DOHH2 (cell line): Measurements from ENCODE around the gene SAMD14.

Source experiments
- H3F3A ChIP-seq: fragments of 200-600 bp; sonication (generic), shearing (Covaris generic); 2 replicates; pipeline ENCODE4 v1.6.0; 2016; ENCODE audit warnings: antibody characterized with exemption, mild to moderate bottlenecking; ENCODE audit not compliant: control insufficient read depth, insufficient read depth
- H3K27ac ChIP-seq: fragments of 200-600 bp; sonication (generic); 2 replicates; pipeline ENCODE4 v1.5.1; 2014; ENCODE audit warnings: low read depth, mild to moderate bottlenecking, low read length, moderate library complexity
- H3K27me3 ChIP-seq: fragments of 200-600 bp; sonication (generic); 2 replicates; pipeline ENCODE4 v1.6.1; 2014; ENCODE audit warnings: mild to moderate bottlenecking, low read length, mixed read lengths; ENCODE audit not compliant: control insufficient read depth
- H3K36me3 ChIP-seq: fragments of 200-600 bp; sonication (generic); 2 replicates; pipeline ENCODE4 v1.6.1; 2014; ENCODE audit warnings: mild to moderate bottlenecking, low read length, moderate library complexity, mixed read lengths; ENCODE audit not compliant: control insufficient read depth
- H3K4me1 ChIP-seq: fragments of 200-600 bp; sonication (generic); 2 replicates; pipeline ENCODE4 v1.6.1; 2014; ENCODE audit warnings: mild to moderate bottlenecking, low read length, mixed read lengths; ENCODE audit not compliant: control insufficient read depth
- H3K4me2 ChIP-seq: fragments of 200-600 bp; sonication (generic); 2 replicates; pipeline ENCODE4 v1.6.0; 2014; ENCODE audit warnings: mild to moderate bottlenecking, low read length, moderate library complexity
- H3K4me3 ChIP-seq: fragments of 200-600 bp; sonication (generic); 2 replicates; pipeline ENCODE4 v1.5.1; 2014; ENCODE audit warnings: mild to moderate bottlenecking, low read length, mixed read lengths
- H3K79me2 ChIP-seq: fragments of 200-600 bp; sonication (generic); 2 replicates; pipeline ENCODE4 v1.6.1; 2014; ENCODE audit warnings: mild to moderate bottlenecking, low read length, mixed read lengths; ENCODE audit not compliant: control insufficient read depth
- H3K9me2 ChIP-seq: fragments of 200-600 bp; sonication (generic); replicated peaks from 2 replicates; pipeline ENCODE4 v1.6.1; 2014; ENCODE audit warnings: mild to moderate bottlenecking, low read length, mixed read lengths; ENCODE audit not compliant: control insufficient read depth
- H3K9me3 ChIP-seq: fragments of 200-600 bp; sonication (generic); 2 replicates; pipeline ENCODE4 v1.6.1; 2014; ENCODE audit warnings: antibody characterized with exemption, low read length, mixed read lengths; ENCODE audit not compliant: control insufficient read depth, insufficient read depth
- H4K20me1 ChIP-seq: fragments of 200-600 bp; sonication (generic); 2 replicates; pipeline ENCODE4 v1.6.0; 2014; ENCODE audit warnings: low read depth, mild to moderate bottlenecking, antibody characterized with exemption, low read length, moderate library complexity; ENCODE audit not compliant: control insufficient read depth, insufficient read depth
- CTCF ChIP-seq: fragments of 200-600 bp; sonication (generic); IDR thresholded peaks from one replicate; pipeline ENCODE4 v1.5.1; 2014; ENCODE audit warnings: antibody characterized with exemption, mild to moderate bottlenecking, low read depth, low read length; ENCODE audit not compliant: poor library complexity, severe bottlenecking
- EZH2phosphoT487 ChIP-seq: fragments of 200-600 bp; sonication (generic); IDR thresholded peaks from 2 replicates; pipeline ENCODE4 v1.6.1; 2017; ENCODE audit warnings: borderline replicate concordance, mild to moderate bottlenecking, antibody characterized with exemption, low read length, moderate library complexity, mixed read lengths

The SAMD14 gene

DNA sequence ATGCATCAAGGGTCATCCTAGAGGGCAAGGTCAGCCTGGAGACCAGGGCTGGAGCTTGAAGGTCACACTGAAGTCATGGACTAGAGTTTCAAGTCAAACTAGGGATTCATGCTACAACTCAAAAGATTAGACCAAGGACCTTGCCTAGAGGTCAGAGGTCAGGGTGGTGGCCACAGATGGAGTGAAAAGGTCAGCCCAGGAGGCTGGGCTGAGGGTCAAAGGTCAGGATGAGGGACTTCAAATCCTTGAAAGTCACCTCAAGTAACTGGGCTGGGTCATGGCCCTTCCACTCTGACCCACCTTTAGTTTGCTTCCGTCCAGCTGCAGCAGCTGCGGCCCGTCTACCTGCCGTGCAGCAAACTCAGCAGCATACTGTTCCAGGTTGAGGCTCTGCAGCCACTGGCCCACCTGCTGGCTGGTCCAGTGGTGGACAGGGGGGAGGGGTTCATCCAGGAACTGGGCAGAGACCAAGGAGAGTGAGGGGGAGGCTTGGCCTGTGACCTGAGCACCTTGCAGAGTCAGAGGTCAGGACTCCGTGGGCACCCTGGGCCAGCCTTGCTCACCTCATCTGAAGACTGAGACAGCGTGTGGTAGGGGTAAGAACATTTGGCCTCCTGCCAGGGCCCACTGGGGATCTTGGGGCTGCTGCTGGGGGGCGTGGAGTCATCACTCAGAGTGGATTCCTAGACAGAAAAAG, 16.2 kb downstream of the SAMD14 start:
- no peaks in the 10 kb centered on the region for H4K20me1 ChIP-seq
- peaks cover 4% of the 10 kb centered on the region; the same call in 1 of the 2 replicates for H3K4me1 ChIP-seq
- no peaks in the 10 kb centered on the region for H3K9me2 ChIP-seq
- no peaks in the 10 kb centered on the region for H3F3A ChIP-seq
- no peaks in the 10 kb centered on the region for H3K36me3 ChIP-seq
- no peak overlapping the region for H3K27ac ChIP-seq
- H3K4me3 ChIP-seq: no peak overlapping the region
- H3K9me3 ChIP-seq: no peaks in the 10 kb centered on the region
- no peak overlapping the region for H3K4me2 ChIP-seq
- peaks cover 27% of the 10 kb centered on the region for H3K27me3 ChIP-seq
- no peak for TF ChIP-seq EZH2phosphoT487
- no peak for TF ChIP-seq CTCF
- no peaks in the 10 kb centered on the region for H3K79me2 ChIP-seq

GRCh38 chr17:50112694-50113093, 17.3 kb downstream of the SAMD14 start:
- H3K36me3 ChIP-seq: no peaks in the 10 kb centered on the region
- peaks cover 17% of the 10 kb centered on the region for H3K27me3 ChIP-seq
- H3K9me3 ChIP-seq: no peaks in the 10 kb centered on the region
- no peaks in the 10 kb centered on the region for H3F3A ChIP-seq
- H4K20me1 ChIP-seq: no peaks in the 10 kb centered on the region
- no peaks in the 10 kb centered on the region for H3K9me2 ChIP-seq
- H3K4me1 ChIP-seq: peaks cover 4% of the 10 kb centered on the region; the same call in 1 of the 2 replicates
- TF ChIP-seq CTCF: no peak
- TF ChIP-seq EZH2phosphoT487: no peak
- no peaks in the 10 kb centered on the region for H3K79me2 ChIP-seq
- no peak overlapping the region for H3K4me3 ChIP-seq
- no peak overlapping the region for H3K4me2 ChIP-seq
- H3K27ac ChIP-seq: no peak overlapping the region

DNA sequence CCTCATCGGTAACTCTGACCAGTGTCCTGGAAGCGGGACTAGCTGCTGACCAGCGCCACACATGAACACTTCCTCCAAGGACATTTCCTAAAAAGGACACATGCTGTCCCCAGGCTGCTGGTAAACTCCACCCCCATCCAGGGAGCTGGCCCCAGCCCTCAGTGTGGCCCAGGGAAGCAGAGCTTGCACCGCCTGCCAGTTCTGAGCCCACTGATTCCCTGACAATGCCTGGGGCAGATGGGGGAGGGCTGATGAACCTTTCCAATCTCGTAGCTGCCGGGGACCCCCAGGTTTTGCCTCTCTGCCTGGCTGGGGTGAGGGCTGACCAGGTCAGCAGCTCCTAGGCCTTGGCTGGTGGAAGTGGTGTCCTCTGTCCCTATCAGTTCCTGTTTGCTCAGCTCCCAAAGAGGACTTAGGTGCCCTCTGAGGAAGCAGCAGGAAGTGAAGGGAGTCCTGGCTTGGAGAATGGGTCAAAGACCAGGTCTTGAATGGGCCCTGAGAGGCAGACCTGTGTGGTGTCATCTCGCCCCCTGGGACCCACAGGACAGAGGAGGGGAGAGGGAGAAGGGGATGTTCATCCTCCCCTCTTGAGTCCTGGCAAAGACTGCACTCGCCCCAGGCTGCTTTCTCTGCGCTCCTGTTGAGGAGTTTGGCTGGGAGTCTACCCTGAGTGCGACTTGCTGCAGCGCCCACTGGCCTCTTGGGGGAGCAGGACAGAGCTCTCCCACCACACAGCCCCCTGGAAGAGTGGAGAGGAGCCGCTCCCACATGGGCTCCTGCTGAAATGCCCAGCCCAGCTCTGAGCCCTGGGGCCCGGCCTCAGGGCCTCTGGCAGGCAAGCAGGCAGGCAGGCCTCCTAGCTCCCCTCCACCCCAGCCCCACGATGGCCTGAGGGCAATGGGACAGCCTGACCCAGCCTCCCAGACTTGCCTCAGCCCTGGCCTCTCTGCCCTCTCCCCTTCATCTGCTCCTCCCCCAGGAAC, 18.0 kb downstream of the SAMD14 start:
- H3K27ac ChIP-seq: no peak overlapping the region
- H4K20me1 ChIP-seq: no peaks in the 10 kb centered on the region
- no peaks in the 10 kb centered on the region for H3K4me1 ChIP-seq
- H3K4me2 ChIP-seq: no peak overlapping the region
- peaks cover 10% of the 10 kb centered on the region for H3K27me3 ChIP-seq
- TF ChIP-seq EZH2phosphoT487 (no peak), CTCF (no peak)
- H3K9me3 ChIP-seq: no peaks in the 10 kb centered on the region
- H3K79me2 ChIP-seq: no peaks in the 10 kb centered on the region
- H3K4me3 ChIP-seq: no peak overlapping the region
- no peaks in the 10 kb centered on the region for H3K36me3 ChIP-seq
- H3K9me2 ChIP-seq: no peaks in the 10 kb centered on the region
- no peaks in the 10 kb centered on the region for H3F3A ChIP-seq
